Omental fat pad (tissue), 4 donors: Measurements from ENCODE around the gene RHAG. TPM values are rescaled to one million over a fixed set of nuclear protein-coding genes. Genes with fewer than 3 reads are reported as not detected.
A peak's percentile ranks its signal among the peaks of the same experiment; 100 is the strongest.
"Not testable (repeated sequence)": the region's sequence is repeated elsewhere in the genome, so short reads cannot be mapped to it uniquely, and the experiment has no call there.

ENCODE experiments used
- ATAC-seq: fragments of 150-250 bp; one replicate; pipeline ENCODE4 v1.9.1; 2016; ENCODE audit warnings: mild to moderate bottlenecking, moderate library complexity; ENCODE audit not compliant: low FRiP score
- DNase-seq: peaks from one replicate; pipeline ENCODE4 v3.0.0-alpha.2; 2019; ENCODE audit warnings: low spot score
- CTCF ChIP-seq, 3 donors: fragments of 450-650 bp; IDR thresholded peaks; one replicate each; pipeline ENCODE4 v1.5.1; 2016 to 2017; ENCODE audit warnings: antibody characterized with exemption in 3 of 3, mild to moderate bottlenecking in 3 of 3, moderate library complexity in 2 of 3
- total RNA-seq, 4 donors: library from RNA; depleted of rRNA; stranded (reverse); fragments of >200 nt; gene quantifications; one replicate each; pipeline ENCODE4 v1.1.0, GENCODE V29; 2016

The RHAG gene
- total RNA-seq, 4 donors from 2014 or later = not detected

GRCh38 chr6:49626811-49627210 is 9.8 kb downstream of the RHAG start:
- no peak for ATAC-seq
- TF ChIP-seq CTCF (IDR thresholded peaks at IDR 0.05) = no peak
- no peak for DNase-seq

DNA sequence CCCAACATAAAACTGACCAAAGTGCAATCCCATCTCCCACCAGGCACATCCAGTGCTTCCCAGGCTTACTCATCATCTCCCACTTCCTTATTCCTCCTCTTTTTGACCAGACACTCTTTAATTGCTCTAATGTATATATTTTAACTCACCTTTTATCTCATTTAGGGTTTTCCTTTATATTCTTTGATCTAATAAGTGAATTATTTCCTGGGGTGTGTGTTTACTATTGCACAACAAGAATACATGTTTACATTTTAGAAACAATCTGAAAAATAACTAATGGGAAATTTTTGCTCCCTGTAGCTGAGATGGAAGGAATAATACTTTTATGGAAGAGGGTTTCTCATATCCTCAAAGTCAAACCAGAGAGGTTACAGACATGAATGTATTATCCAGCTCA is 18.4 kb downstream of the RHAG start:
- ATAC-seq = no peak
- no peak for TF ChIP-seq CTCF (IDR thresholded peaks at IDR 0.05)
- DNase-seq = no peak

- DNase-seq, ATAC-seq: not testable (repeated sequence)
Observed at GRCh38 chr6:49614144-49614543, 22.5 kb downstream of the RHAG start.

DNA sequence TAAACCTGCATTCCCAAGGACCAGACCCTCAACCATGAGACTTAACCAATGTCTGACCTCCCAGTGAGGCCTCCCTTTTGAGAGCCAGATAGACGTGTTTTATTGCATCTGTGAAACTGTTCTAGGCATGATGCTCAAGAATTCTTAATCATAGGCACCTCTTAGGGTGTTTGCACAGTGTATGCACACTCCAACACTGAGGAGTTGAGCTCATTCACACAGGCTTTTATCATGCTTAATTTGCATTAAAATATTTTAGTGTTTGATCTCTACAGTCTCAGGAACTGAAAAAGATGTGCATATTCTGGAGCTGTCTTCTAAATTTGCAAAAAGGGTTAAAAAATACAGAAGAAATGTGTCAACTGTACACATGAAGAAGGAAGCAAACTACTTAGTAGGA is 27.4 kb downstream of the RHAG start:
- no peak for TF ChIP-seq CTCF (IDR thresholded peaks at IDR 0.05)
- ATAC-seq (no peak), DNase-seq (no peak)

- ATAC-seq, DNase-seq: not testable (repeated sequence)
Observed at GRCh38 chr6:49608275-49608674, 28.4 kb downstream of the RHAG start.

- ATAC-seq (no peak), DNase-seq (no peak)
- no peak for TF ChIP-seq CTCF (IDR thresholded peaks at IDR 0.05)
Observed at GRCh38 chr6:49607391-49607982, 29.2 kb downstream of the RHAG start.

DNA sequence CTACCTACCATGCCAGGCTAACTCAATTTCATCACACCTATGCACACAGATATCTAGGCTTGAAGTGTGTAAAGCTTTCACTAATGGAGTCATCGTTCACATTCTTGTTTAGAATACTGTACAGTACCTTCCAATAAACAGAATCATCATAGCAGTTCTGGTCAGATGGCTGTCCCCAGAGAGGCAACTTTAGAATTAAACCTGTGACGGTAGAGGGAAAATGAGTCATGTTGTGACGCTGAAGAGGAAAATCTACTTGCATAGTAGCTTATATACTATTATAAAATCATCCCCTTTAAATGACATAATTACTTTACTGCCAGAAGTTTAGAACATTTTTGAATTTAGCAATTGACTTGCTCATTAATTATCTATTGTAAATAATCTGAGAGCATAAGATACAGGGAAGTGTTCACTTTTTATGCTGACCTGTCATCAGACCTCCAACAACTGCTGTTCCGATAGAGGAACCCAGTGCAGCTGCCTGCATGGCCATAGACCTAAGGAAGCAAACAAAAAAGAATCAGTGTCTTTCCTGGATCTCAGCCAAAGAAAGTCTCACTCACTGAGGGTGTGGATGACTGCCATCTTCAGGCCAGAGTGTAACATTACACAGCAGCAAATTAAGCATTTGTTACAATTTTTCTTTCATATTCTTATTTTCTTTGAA is 29.8 kb downstream of the RHAG start:
- peak; percentile 76 for ATAC-seq

GRCh38 chr6:49604080-49604479 is 32.6 kb downstream of the RHAG start:
- DNase-seq = not testable (repeated sequence)

More for the DNA sequence above, 29.8 kb downstream of the RHAG start:
- no peak for DNase-seq
- TF ChIP-seq CTCF (IDR thresholded peaks at IDR 0.05) = peak in 1 of 3 donors; percentile 53

GRCh38 chr6:49587262-49587661 is 49.4 kb downstream of the RHAG start:
- not testable (repeated sequence) for ATAC-seq, DNase-seq

More at GRCh38 chr6:49604080-49604479, 32.6 kb downstream of the RHAG start:
- ATAC-seq = not testable (repeated sequence)
